Activated CD8-positive, alpha-beta memory T cell treated with anti-CD3 and anti-CD28 coated beads for 36 hours (primary cell): ENCODE measurements around the gene CLEC1A. TPM values are rescaled to one million over a fixed set of nuclear protein-coding genes. Genes with fewer than 3 reads are reported as not detected.

Source experiments
- CTCF ChIA-PET: fragments of 350-600 bp; sonication (Branson Sonifier 250); formaldehyde crosslinking; loops from one replicate; lab custom pipeline; 2021; ENCODE audit warnings: antibody characterized with exemption; lab: Charles Lee
- POLR2A ChIA-PET: fragments of 350-600 bp; sonication (Branson Sonifier 250); formaldehyde crosslinking; loops from one replicate; lab custom pipeline; 2021; ENCODE audit warnings: antibody characterized with exemption; lab: Charles Lee
- total RNA-seq, 2 experiments: library from RNA; stranded (reverse); gene quantifications; one replicate each; pipeline ENCODE4 v1.2.3, GENCODE V29; 2021

The CLEC1A gene, protein sequence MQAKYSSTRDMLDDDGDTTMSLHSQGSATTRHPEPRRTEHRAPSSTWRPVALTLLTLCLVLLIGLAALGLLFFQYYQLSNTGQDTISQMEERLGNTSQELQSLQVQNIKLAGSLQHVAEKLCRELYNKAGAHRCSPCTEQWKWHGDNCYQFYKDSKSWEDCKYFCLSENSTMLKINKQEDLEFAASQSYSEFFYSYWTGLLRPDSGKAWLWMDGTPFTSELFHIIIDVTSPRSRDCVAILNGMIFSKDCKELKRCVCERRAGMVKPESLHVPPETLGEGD
- not detected for total RNA-seq

- CTCF ChIA-PET: no interaction called here
- POLR2A ChIA-PET: no interaction called here
These were observed at the start of gene CLEC1A for GRCh38 chr12:10098791-10099190. Gene CLEC1A, minus strand, starts transcription at chr12:10098985. Its CDS starts 63 bp downstream, at chr12:10098922.

- CTCF ChIA-PET: interaction anchor here (0.6 to 1.0 kb wide), 3 partner anchors 22 to 398 kb away, joined by 3 to 4 read pairs (median 4); no protein-coding TSS in a partner anchor
- POLR2A ChIA-PET: no interaction called here
These were observed 49.1 kb upstream of the CLEC1A start for GRCh38 chr12:10147714-10148403.

GRCh38 chr12:10142976-10143589 lies 44.3 kb upstream of the CLEC1A start:
- CTCF ChIA-PET: interaction anchor here (0.7 to 0.9 kb wide), 2 partner anchors 8 to 109 kb away, joined by 3 to 4 read pairs; no protein-coding TSS in a partner anchor
- POLR2A ChIA-PET: no interaction called here

GRCh38 chr12:10140001-10140400 lies 41.2 kb upstream of the CLEC1A start:
- CTCF ChIA-PET: interaction anchor here (1.0 to 2.4 kb wide), 6 partner anchors 106 to 397 kb away, joined by 3 to 13 read pairs (median 3); partner anchors contain the start of gene CLEC12B
- POLR2A ChIA-PET: no interaction called here

GRCh38 chr12:10136637-10137205 lies 37.9 kb upstream of the CLEC1A start:
- ChIA-PET POLR2A (no interaction called here), CTCF (interaction anchor here (0.7 to 1.3 kb wide), 3 partner anchors 105 to 386 kb away, joined by 3 to 4 read pairs (median 4); no protein-coding TSS in a partner anchor)

GRCh38 chr12:10135126-10135525 lies 36.3 kb upstream of the CLEC1A start:
- POLR2A ChIA-PET: no interaction called here
- CTCF ChIA-PET: interaction anchor here (1.2 kb wide), 1 partner anchor 8 kb away, joined by 3 read pairs; no protein-coding TSS in a partner anchor

GRCh38 chr12:10132850-10133370 lies 34.1 kb upstream of the CLEC1A start:
- ChIA-PET POLR2A (no interaction called here), CTCF (interaction anchor here (0.6 kb wide), 1 partner anchor 1589 kb away, joined by 3 read pairs; no protein-coding TSS in a partner anchor)

DNA sequence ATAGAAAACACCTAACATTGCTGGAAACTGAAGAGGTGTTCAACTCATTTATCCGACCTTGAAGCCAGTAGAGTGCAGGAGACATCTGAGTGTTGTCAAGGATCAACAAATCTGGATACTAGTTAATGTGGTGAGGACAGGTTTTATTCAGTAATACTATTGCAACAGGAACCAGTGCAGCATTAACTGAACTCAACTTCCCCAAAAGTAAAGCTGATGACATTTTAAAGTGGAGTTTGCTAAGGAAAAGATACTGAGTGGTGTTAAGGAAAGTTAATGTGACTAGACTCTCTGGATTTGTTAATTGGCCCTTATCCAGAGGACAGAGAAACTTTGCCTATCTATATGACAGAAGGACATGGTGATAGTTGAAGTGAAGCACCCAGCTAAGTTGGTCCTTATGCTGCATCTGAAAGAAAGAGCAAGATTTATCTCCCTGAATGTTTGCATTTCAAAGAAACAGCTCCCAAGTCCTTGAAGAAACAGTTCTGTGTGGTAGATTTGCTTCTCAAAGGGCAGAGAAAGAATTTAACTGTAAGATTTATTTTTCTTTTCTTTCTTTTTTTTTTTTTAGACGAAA lies 32.4 kb upstream of the CLEC1A start:
- POLR2A ChIA-PET: no interaction called here
- CTCF ChIA-PET: interaction anchor here (1.6 kb wide), 1 partner anchor 317 kb away, joined by 8 read pairs; no protein-coding TSS in a partner anchor

GRCh38 chr12:10130042-10130441 lies 31.3 kb upstream of the CLEC1A start, which contains the start of gene CLEC7A:
Gene CLEC7A, minus strand, starts transcription at chr12:10130199. Its CDS starts 117 bp downstream, at chr12:10130082.
- ChIA-PET POLR2A (no interaction called here), CTCF (interaction anchor here (1.6 kb wide), 1 partner anchor 316 kb away, joined by 8 read pairs; no protein-coding TSS in a partner anchor)

GRCh38 chr12:10128687-10129086 lies 29.9 kb upstream of the CLEC1A start:
- POLR2A ChIA-PET: no interaction called here
- CTCF ChIA-PET: no interaction called here

- ChIA-PET CTCF (interaction anchor here (0.6 kb wide), 1 partner anchor 22 kb away, joined by 4 read pairs; no protein-coding TSS in a partner anchor), POLR2A (no interaction called here)
These were observed 27.6 kb upstream of the CLEC1A start for GRCh38 chr12:10126413-10126812.

DNA sequence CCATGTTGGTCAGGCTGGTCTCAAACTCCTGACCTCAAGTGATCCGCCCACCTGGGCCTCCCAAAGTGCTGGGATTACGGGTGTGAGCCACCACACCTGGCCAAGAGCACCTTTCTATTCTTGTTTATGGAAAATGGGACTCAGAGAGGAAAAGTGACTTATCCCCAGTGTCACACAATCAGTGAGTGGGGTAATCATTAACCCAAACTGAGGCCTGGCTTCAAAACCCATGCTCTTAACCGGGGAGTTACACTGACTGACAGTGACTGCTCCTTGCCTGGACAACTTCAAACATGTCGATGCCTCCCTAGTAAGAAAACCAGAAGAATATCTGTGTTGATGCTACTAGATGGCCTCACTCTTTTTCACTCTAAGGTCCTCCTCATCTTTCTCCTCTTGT lies 23.9 kb upstream of the CLEC1A start:
- ChIA-PET CTCF (no interaction called here), POLR2A (no interaction called here)

GRCh38 chr12:10121278-10121677 lies 22.5 kb upstream of the CLEC1A start:
- CTCF ChIA-PET: no interaction called here
- POLR2A ChIA-PET: no interaction called here

DNA sequence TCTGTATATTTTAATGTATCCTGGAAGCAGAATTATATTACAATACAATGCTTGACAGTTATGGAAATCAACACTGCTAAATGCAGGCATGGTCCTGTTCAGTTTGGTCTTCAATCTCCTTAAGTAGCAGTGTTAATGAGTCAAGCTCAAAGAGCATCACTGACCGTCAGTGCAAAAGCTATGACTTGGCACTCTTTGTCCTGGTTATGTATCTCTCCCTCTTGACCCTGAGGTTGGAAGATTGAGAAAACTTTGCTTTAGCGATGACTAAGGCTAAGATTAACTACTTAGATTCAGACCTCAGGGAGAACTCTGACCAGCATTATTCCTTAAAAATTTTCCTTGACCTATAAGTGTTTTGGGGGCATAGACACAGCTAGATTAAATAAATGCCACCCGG lies 20.3 kb upstream of the CLEC1A start:
- CTCF ChIA-PET: no interaction called here
- POLR2A ChIA-PET: no interaction called here

GRCh38 chr12:10115890-10116289 lies 17.1 kb upstream of the CLEC1A start:
- CTCF ChIA-PET: no interaction called here
- POLR2A ChIA-PET: no interaction called here

DNA sequence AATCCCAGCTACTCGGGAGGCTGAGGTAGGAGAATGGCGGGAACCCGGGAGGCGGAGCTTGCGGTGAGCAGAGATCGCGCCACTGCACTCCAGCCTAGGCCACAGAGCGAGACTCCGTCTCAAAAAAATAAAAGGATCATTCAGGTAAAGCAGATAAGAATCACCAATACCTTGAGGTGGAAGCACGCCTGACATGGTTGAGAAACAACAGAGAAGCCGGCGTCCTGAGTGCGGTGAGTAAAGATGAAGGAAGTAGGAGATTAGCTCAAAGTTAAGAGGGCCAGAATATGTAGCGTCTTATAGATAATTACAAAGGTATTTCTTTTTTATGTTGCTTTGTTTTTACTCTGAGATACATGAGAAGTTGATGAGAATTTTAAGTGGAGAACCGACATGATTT lies 16.5 kb upstream of the CLEC1A start:
- ChIA-PET POLR2A (no interaction called here), CTCF (no interaction called here)

- CTCF ChIA-PET: no interaction called here
- POLR2A ChIA-PET: no interaction called here
These were observed 15.1 kb upstream of the CLEC1A start for GRCh38 chr12:10113920-10114319.

GRCh38 chr12:10113075-10113474 lies 14.3 kb upstream of the CLEC1A start:
- CTCF ChIA-PET: no interaction called here

GRCh38 chr12:10111451-10111850 lies 12.7 kb upstream of the CLEC1A start:
- ChIA-PET POLR2A (no interaction called here), CTCF (no interaction called here)

More at GRCh38 chr12:10113075-10113474, 14.3 kb upstream of the CLEC1A start:
- POLR2A ChIA-PET: no interaction called here
